Transverse colon (tissue), 4 donors: ENCODE measurements around the gene KLHL1.

Source experiments
- CTCF ChIP-seq, 5 experiments: fragments of 200-600 bp in 3 of 5; fragments of 450-650 bp in 2 of 5; sonication (generic) in 3 of 5; IDR thresholded peaks; 1 replicate in 2 of 5; 2 replicates in 3 of 5; pipeline ENCODE4 v1.5.1; 2016 to 2017; ENCODE audit warnings: antibody characterized with exemption in 5 of 5, inconsistent platforms in 3 of 5, mild to moderate bottlenecking in 2 of 5, moderate library complexity in 1 of 5
- EP300 ChIP-seq: sonication (generic); formaldehyde crosslinking; IDR thresholded peaks from one replicate; pipeline ENCODE4 v1.6.1; 2017; ENCODE audit warnings: antibody characterized with exemption, low read depth
- POLR2A ChIP-seq: fragments of 450-650 bp; IDR thresholded peaks from one replicate; pipeline ENCODE4 v1.6.1; 2016; ENCODE audit warnings: antibody characterized with exemption, mild to moderate bottlenecking, moderate library complexity
- POLR2AphosphoS5 ChIP-seq, 3 donors: sonication (generic); formaldehyde crosslinking; IDR thresholded peaks; one replicate each; pipeline ENCODE4 v1.6.1; 2016; ENCODE audit warnings: antibody characterized with exemption in 3 of 3

- TF ChIP-seq CTCF (IDR thresholded peaks at IDR 0.05) (no peak), POLR2A (no peak), EP300 (no peak), POLR2AphosphoS5 (IDR thresholded peaks at IDR 0.05) (no peak)
These were observed 17.4 kb upstream of the KLHL1 start for GRCh38 chr13:70125693-70126092.
